SKM-1 treated with dmso at 0.1 percent for 144 hours (cell line): ENCODE data around the gene UNC13A.

Experiments
- DNase-seq: peaks from one replicate; lab custom pipeline; 2025; ENCODE audit not compliant: unreplicated experiment; lab: John Stamatoyannopoulos, UW

The UNC13A gene

GRCh38 chr19:17711851-17712250 lies 23.7 kb upstream of the UNC13A start:
- no peak for DNase-seq

- no peak for DNase-seq
These were observed 18.6 kb upstream of the UNC13A start for GRCh38 chr19:17706750-17707181.

- DNase-seq: peak; percentile 24
These were observed 15.8 kb upstream of the UNC13A start for GRCh38 chr19:17703824-17704463.

- DNase-seq: no peak
These were observed 7.0 kb upstream of the UNC13A start for GRCh38 chr19:17695198-17695597.

GRCh38 chr19:17692566-17692965 lies 4.4 kb upstream of the UNC13A start:
- DNase-seq: no peak

GRCh38 chr19:17688853-17689595 lies 870 bp upstream of the UNC13A start:
- DNase-seq: no peak

- no peak for DNase-seq
These were observed 855 bp downstream of the UNC13A start for GRCh38 chr19:17687141-17687856.

- DNase-seq: no peak
These were observed 1.5 kb downstream of the UNC13A start for GRCh38 chr19:17686592-17687024.

- no peak for DNase-seq
These were observed 2.1 kb downstream of the UNC13A start for GRCh38 chr19:17686023-17686521.

- no peak for DNase-seq
These were observed 2.6 kb downstream of the UNC13A start for GRCh38 chr19:17685451-17686022.

GRCh38 chr19:17684256-17684655 lies 3.9 kb downstream of the UNC13A start:
- DNase-seq: no peak

GRCh38 chr19:17683078-17683477 lies 5.1 kb downstream of the UNC13A start:
- DNase-seq: no peak

GRCh38 chr19:17682273-17682672 lies 5.9 kb downstream of the UNC13A start:
- no peak for DNase-seq

GRCh38 chr19:17681505-17682125 lies 6.5 kb downstream of the UNC13A start:
- no peak for DNase-seq

- DNase-seq: peak; percentile 16
These were observed 7.9 kb downstream of the UNC13A start for GRCh38 chr19:17680230-17680722.

- DNase-seq: no peak
These were observed 8.5 kb downstream of the UNC13A start for GRCh38 chr19:17679526-17680229.

- no peak for DNase-seq
These were observed 9.3 kb downstream of the UNC13A start for GRCh38 chr19:17678836-17679235.

- no peak for DNase-seq
These were observed 11.2 kb downstream of the UNC13A start for GRCh38 chr19:17677002-17677401.

- no peak for DNase-seq
These were observed 11.9 kb downstream of the UNC13A start for GRCh38 chr19:17676295-17676694.
